NCI-H748 (cell line): ENCODE data around the gene SEMA4A.
"Not testable (repeated sequence)": the region's sequence is repeated elsewhere in the genome, so short reads cannot be mapped to it uniquely, and the experiment has no call there.

ENCODE experiments used
- DNase-seq: peaks from one replicate; lab custom pipeline; 2025; ENCODE audit not compliant: unreplicated experiment; lab: John Stamatoyannopoulos, UW

The SEMA4A gene

GRCh38 chr1:156155756-156156510 is 2.5 kb downstream of the SEMA4A start:
- DNase-seq = no peak

DNA sequence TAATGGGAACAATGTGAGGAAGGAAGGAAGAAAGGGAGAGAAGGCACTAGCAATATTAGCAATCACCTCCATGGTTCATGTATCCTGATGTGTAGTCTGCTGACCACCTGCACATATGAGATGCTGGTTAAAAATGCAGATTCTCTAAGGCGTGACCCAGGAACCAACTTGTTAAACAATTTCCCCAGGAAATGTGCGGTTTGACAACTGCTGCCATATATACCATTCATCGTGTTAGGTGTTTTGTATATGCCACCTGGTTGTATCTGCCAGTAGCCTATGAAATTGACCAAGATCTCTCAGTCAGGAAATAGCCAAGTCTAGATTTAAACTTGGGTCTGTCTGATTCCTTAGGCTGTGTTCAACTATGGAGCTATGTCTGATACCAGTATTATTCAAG is 4.1 kb downstream of the SEMA4A start:
- DNase-seq = no peak

GRCh38 chr1:156157966-156158365 is 4.6 kb downstream of the SEMA4A start:
- DNase-seq = no peak

DNA sequence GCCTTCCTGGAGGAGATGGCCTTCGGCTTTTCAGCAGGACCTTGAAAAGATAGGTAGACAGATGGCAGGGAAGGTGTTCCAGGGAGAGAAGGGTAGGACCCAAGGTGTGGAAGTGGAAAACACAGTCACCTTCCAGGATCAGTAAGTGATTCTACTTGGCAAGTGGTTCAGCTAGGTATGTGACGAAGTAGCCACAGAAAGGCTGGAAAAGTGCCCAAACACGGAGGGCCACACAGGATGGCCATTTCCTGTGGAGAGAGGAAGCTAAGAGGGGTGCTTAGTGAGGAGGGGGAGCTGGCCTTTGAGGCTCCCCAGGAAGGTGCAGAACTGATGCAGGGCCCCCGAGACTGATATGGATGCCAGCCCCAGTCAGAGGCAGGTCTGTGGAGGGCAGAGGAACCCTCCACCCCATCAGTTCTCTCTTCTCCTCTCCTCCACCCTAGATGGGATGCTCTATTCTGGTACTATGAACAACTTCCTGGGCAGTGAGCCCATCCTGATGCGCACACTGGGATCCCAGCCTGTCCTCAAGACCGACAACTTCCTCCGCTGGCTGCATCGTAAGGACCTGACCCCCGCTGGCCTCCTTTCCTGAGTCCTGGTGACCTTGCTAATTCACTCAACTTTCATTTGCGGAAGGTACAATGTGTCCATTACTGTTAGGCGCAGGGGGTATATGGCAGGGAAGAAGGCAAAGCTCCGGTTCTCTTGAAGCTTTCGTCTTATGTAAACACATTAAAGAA is 6.8 kb downstream of the SEMA4A start:
- DNase-seq = no peak

DNA sequence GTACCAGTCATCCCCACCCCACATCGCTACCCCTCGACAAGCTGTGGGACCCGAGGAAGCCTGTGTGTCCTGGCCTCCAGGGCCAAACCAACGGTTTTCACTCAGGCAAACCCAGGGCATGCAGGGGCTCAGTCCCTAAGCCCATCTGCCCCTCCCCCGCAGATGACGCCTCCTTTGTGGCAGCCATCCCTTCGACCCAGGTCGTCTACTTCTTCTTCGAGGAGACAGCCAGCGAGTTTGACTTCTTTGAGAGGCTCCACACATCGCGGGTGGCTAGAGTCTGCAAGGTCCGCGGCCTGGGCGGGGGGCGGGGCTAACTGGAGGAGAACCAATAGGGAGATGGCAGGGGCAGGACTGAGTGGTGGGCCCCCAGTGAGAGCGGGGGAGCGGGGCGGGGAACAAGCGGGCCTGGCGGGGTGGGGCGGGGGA is 7.4 kb downstream of the SEMA4A start:
- DNase-seq = peak; percentile 80

DNA sequence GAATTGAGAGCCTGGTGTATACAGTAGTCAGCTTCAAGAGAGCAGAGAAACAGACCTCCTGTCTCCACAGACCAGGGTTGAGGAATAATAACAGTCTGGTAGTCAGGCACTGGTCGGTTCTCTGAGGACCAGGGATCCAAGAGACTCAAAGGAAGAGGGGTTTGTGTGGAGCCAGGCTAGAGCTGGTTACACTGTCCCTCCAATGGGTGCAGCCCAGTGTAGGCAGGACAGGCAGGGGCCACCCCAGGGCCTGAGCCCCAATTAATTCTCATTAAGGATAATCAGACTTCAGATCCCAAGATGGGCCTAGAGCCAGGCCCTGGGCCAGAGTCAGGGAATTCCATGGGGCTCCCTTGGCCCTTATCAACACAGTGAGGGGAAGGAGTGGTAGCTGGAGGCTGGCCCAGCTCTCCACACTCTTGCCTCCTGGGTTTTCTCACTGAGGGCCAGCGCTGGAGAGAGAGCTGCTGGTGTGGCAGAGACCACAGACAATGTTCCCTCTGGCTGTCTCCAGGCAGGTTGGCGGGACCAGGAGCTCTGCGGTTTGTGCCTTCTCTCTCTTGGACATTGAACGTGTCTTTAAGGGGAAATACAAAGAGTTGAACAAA is 9.1 kb downstream of the SEMA4A start:
- no peak for DNase-seq

DNA sequence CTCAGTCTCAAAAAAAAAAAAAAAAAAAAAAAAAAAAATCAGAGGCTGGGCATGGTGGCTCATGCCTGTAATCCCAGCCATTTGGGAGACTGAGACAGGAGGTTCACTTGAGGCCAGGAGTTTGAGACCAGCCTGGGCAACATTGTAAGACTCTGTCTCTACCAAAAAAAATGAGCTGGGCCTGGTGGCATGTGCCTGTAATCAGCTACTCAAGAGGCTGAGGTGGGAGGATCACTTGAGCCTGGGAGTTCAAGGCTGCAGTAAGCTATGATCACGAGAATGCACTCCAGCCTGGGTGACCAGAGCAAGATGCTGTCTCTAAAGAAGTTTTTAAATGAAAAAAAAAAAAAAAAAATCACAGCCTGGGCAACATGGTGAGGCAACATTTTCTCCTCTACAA is 10.3 kb downstream of the SEMA4A start:
- no peak for DNase-seq

DNA sequence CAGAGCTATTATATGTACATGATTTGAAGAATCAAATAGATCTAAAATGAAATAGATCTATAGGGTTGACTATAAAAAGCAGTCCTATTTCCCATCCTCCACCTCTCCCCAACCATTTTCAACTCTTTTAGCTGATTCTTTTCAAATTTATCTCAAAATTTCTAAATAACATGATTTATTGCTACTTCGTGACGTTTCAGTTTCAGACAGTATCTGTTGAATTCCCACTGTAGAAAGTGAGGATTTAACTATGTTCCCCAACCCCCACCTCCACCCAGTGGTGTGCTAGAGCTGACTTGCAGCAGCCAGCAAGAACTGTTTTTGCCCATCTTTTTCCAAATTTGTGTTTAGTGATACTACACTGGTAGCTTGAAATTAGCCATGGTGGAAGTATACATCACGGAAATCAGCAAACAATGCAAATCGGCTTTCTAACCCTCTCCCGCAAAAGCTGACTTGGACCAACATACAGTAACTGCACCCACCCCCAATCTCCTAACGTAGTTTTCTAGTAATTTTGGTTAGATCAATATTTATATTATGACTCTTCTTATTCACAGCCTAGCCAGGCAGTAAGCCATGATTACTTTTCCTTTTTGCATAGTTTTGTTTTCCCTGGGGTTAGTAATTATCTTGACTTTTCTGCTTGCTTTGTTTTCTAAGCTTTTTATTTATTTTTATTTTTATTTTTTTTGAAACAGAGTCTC is 10.9 kb downstream of the SEMA4A start:
- no peak for DNase-seq

- no peak for DNase-seq
These were observed 11.7 kb downstream of the SEMA4A start for GRCh38 chr1:156165083-156165482.

- no peak for DNase-seq
These were observed 14.2 kb downstream of the SEMA4A start for GRCh38 chr1:156167536-156167935.

DNA sequence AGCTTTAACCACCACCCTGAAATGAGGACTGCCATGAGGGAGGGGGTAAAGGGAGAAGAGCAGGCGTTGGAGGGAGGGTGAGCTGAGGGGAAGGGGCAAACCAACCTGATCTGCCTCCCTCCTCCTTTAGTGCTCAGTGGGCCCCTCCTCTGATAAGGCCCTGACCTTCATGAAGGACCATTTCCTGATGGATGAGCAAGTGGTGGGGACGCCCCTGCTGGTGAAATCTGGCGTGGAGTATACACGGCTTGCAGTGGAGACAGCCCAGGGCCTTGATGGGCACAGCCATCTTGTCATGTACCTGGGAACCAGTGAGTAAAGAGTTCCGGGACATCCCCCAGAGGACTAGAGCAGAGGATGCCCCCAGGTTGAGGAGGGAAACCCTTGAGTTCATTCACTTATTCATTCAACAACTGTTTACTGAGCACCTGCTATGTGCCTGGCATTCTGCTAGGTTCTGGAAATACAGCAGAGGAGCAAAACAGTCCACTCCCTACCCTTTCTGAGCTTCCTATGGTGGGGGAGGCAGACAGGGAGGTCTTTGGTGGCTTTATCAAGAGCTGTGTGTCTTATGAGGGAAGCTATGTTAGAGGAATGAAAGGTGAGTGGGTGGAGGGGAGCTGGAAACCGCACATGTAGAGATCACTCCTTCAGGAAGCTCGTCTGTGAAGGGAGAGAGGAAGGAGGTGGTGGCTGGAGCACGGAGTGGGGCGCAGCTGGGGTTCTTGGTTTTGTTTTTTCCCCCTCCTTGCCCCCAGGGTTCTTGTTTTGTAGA is 19.5 kb downstream of the SEMA4A start:
- DNase-seq = no peak

GRCh38 chr1:156176610-156177210 is 23.3 kb downstream of the SEMA4A start:
- DNase-seq = no peak

GRCh38 chr1:156177919-156178654 is 24.7 kb downstream of the SEMA4A start:
- no peak for DNase-seq

DNA sequence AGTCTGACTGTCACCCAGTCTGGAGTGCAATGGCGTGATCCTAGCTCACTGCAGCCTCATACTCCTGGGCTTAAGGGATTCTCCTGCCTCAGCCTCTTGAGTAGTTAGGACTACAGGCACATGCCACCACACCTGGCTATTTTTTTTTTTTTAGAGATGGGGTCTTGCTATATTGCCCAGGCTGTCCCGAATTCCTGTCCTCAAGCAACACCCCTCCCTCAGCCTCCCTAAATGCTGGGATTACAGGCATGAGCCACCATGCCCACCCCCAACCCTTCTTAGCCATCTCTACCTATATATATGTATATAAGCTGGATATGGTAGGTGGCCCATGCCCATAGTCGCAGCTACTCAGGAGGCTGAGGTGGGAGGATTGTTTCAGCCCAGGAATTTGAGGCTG is 27.1 kb downstream of the SEMA4A start:
- DNase-seq = no peak

DNA sequence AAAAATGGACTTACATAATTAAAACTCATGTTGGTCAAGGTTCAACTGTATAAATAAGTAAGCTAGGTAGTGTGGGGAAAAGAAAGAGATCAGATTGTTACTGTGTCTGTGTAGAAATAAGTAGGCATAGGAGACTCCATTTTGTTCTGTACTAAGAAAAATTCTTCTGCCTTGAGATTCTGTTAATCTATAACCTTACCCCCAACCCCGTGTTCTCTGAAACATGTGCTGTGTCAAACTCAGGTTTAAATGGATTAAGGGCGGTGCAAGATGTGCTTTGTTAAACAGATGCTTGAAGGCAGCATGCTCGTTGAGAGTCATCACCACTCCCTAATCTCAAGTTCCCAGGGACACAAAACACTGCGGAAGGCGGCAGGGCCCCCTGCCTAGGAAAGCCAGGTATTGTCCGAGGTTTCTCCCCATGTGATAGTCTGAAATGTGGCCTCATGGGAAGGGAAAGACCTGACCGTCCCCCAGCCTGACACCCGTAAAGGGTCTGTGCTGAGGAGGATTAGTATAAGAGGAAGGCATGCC is 28.1 kb downstream of the SEMA4A start:
- not testable (repeated sequence) for DNase-seq

- not testable (repeated sequence) for DNase-seq
These were observed 28.8 kb downstream of the SEMA4A start for GRCh38 chr1:156182010-156182779.

- DNase-seq = not testable (repeated sequence)
These were observed 33.2 kb downstream of the SEMA4A start for GRCh38 chr1:156186347-156187177.

DNA sequence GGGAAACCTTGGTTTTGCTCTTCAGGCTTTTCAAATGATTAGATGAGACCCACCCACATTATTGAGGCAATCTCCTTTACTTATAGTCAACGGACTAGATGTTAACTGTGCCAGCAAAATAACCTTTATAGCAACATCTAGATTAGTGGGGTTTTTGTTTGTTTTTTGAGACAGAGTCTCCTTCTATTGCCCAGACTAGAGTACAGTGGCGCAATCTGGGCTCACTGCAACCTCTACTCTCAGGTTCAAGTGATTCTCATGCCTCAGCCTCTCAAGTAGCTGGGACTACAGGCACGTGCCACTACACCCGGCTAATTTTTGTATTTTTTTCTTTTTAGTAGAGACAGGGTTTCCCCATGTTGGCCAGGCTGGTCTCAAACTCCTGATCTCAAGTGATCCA is 36.9 kb downstream of the SEMA4A start:
- DNase-seq = not testable (repeated sequence)
